Measurements from ENCODE around the gene TIMM44.

DNA sequence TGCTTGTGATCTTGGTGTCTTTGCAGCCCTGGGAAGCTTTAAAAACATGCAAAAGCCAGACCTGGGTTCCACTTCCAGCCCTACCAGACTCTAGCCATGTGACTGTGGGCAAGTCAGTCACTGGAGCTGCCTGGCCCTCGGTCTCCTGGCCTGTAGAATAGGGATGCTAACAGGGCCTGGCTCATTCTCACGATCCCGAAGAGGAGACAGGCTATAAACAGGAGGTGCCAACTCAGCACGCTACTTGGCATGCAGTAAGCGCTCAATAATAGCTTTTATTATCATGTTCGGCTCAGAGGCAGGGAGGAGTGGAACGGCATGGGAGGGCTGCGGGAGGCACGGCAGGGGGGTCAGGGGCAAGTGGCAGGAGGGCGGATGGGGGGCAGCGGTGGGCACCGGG lies 19.2 kb downstream of the TIMM44 start:
- TF ChIP-seq CTCF (IDR thresholded peaks at IDR 0.05) = no peak
- no peak for TF ChIP-seq POLR2AphosphoS5 (IDR thresholded peaks at IDR 0.05)
- no peak for TF ChIP-seq POLR2A (IDR thresholded peaks at IDR 0.05; ENCODE audit: low read depth)
- no peak for TF ChIP-seq EP300 (IDR thresholded peaks at IDR 0.05)

Data from esophagus muscularis mucosa (tissue), 4 donors.